ENCODE data around the gene NRXN3.

DNA sequence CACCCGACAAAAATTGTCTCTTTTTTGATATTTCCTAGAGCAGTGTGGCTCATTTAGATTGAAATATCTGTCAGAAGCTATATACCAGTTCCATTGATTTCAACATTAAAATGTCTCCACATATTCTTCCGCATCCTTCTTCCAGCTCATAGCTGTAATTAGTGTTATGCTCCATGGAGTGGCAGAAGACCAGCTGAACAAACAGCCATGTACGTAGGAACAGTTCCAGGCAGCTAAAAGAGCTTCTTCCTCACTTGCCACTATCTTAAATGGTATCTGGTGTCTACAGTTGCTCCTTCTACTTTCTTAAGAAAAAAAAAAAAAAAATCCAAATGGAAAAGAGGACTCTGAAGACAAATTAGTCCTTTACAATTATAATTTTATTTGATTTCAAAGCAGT is 1193.1 kb downstream of the NRXN3 start:
- TF ChIP-seq, protein P1, sequence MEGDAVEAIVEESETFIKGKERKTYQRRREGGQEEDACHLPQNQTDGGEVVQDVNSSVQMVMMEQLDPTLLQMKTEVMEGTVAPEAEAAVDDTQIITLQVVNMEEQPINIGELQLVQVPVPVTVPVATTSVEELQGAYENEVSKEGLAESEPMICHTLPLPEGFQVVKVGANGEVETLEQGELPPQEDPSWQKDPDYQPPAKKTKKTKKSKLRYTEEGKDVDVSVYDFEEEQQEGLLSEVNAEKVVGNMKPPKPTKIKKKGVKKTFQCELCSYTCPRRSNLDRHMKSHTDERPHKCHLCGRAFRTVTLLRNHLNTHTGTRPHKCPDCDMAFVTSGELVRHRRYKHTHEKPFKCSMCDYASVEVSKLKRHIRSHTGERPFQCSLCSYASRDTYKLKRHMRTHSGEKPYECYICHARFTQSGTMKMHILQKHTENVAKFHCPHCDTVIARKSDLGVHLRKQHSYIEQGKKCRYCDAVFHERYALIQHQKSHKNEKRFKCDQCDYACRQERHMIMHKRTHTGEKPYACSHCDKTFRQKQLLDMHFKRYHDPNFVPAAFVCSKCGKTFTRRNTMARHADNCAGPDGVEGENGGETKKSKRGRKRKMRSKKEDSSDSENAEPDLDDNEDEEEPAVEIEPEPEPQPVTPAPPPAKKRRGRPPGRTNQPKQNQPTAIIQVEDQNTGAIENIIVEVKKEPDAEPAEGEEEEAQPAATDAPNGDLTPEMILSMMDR (IDR thresholded peaks at IDR 0.05 in 2 of 3, conservative IDR thresholded peaks at IDR 0.05 in 1 of 3; ENCODE audit: borderline replicate concordance in 1 of 3, insufficient read depth in 1 of 3, low read depth in 2 of 3, low read length in 2 of 3), result no peak
- TF ChIP-seq EZH2 (IDR thresholded peaks at IDR 0.05), result no peak
- TF ChIP-seq, protein P2, sequence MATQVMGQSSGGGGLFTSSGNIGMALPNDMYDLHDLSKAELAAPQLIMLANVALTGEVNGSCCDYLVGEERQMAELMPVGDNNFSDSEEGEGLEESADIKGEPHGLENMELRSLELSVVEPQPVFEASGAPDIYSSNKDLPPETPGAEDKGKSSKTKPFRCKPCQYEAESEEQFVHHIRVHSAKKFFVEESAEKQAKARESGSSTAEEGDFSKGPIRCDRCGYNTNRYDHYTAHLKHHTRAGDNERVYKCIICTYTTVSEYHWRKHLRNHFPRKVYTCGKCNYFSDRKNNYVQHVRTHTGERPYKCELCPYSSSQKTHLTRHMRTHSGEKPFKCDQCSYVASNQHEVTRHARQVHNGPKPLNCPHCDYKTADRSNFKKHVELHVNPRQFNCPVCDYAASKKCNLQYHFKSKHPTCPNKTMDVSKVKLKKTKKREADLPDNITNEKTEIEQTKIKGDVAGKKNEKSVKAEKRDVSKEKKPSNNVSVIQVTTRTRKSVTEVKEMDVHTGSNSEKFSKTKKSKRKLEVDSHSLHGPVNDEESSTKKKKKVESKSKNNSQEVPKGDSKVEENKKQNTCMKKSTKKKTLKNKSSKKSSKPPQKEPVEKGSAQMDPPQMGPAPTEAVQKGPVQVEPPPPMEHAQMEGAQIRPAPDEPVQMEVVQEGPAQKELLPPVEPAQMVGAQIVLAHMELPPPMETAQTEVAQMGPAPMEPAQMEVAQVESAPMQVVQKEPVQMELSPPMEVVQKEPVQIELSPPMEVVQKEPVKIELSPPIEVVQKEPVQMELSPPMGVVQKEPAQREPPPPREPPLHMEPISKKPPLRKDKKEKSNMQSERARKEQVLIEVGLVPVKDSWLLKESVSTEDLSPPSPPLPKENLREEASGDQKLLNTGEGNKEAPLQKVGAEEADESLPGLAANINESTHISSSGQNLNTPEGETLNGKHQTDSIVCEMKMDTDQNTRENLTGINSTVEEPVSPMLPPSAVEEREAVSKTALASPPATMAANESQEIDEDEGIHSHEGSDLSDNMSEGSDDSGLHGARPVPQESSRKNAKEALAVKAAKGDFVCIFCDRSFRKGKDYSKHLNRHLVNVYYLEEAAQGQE (IDR thresholded peaks at IDR 0.05; ENCODE audit: low read depth), result no peak

All from HCT116 (cell line).